Activated naive CD4-positive, alpha-beta T cell treated with anti-CD3 and anti-CD28 coated beads, Interleukin-2, amount 50 U/mL, for 72 hours (primary cell): ENCODE measurements around the gene LDLRAD3. TPM values are rescaled to one million over a fixed set of nuclear protein-coding genes. Genes with fewer than 3 reads are reported as not detected.
A peak's percentile ranks its signal among the peaks of the same experiment; 100 is the strongest.
"Not testable (repeated sequence)": the region's sequence is repeated elsewhere in the genome, so short reads cannot be mapped to it uniquely, and the experiment has no call there.

ENCODE experiments used
- ATAC-seq, 2 donors: fragments of 150-1000 bp; cut with Tn5 transposase; 2 replicates each; pipeline ENCODE4 v1.10.0; 2021; ENCODE audit warnings: mild to moderate bottlenecking in 2 of 2, moderate library complexity in 2 of 2
- DNase-seq, 2 donors: peaks; one replicate each; pipeline ENCODE4 v3.0.0; 2021 to 2022; ENCODE audit warnings: low spot score in 2 of 2
- H3K27ac Mint-ChIP-seq, 2 donors: one replicate each; pipeline ENCODE4 v1.8.0; 2022; ENCODE audit warnings: mild to moderate bottlenecking in 2 of 2, mixed read lengths in 2 of 2
- H3K36me3 Mint-ChIP-seq, 2 donors: one replicate each; pipeline ENCODE4 v1.8.0; 2022; ENCODE audit warnings: mixed read lengths in 2 of 2
- H3K9me3 Mint-ChIP-seq, 2 donors: one replicate each; pipeline ENCODE4 v1.8.0; 2022; ENCODE audit warnings: mixed read lengths in 2 of 2
- total RNA-seq, 2 donors: library from RNA; stranded (reverse); gene quantifications; one replicate each; pipeline ENCODE4 v1.2.3, GENCODE V29; 2022

The LDLRAD3 gene
- total RNA-seq, 2 donors from 2014 or later, result 0.27 to 0.82 TPM

DNA sequence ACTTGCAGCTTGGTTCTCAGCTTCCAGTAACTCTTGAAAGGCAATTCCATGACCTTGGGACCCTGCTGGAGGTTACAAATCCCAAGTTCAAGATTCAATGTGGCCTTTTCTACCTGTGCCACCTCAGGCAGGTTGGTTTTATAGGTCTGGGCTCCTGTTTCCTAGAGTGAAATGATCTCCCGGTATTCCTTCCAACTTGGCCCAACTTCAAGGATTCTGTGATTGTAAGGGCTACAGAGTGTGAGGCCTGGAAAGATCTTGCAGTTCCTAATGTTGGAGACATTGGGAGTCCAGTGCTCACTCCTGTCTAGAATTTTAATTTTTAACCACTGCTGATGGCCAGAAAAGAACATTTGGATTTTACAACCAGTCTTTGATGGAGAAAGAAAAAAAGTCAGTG is 91.6 kb downstream of the LDLRAD3 start:
- no peaks in the 10 kb centered on the region for H3K36me3 Mint-ChIP-seq
- no peak for DNase-seq
- no peaks in the 10 kb centered on the region for H3K9me3 Mint-ChIP-seq
- no peak for ATAC-seq
- no peak overlapping the region for H3K27ac Mint-ChIP-seq

DNA sequence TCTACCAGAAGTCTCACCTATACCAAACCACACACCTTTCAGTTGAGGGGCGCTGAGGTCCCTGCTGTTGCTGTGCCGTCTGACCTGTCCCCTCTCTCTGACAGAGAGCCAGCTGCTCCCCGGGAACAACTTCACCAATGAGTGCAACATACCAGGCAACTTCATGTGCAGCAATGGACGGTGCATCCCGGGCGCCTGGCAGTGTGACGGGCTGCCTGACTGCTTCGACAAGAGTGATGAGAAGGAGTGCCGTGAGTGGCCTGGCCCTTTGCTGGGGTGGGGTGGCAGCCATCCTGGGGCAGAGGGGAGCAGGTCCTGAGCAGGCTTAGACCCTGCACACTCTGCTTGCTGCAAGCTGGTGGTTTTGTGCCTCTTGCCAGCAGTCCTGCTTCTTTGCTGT is 92.1 kb downstream of the LDLRAD3 start:
- Mint-ChIP-seq H3K9me3 (no peaks in the 10 kb centered on the region), H3K27ac (no peak overlapping the region), H3K36me3 (no peaks in the 10 kb centered on the region)
- ATAC-seq (no peak), DNase-seq (no peak)

DNA sequence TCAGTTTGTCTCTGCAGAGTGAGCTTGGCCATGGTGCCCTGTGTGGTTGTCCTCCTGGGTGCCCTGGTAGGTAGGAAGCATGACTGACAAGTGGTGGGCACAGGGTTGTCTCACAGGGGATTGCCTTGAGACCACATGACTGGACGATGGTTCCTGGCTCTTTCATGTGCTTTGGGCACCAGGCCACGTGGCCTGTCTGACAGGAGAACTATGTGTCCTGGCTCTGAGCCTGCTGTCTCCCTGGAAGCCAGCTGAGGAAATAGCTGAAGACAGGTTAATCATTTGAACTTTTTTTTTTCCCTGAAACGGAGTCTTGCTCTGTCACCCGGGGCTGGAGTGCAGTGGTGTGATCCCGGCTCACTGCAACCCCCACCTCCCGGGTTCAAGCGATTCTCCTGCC is 93.2 kb downstream of the LDLRAD3 start:
- Mint-ChIP-seq H3K36me3 (no peaks in the 10 kb centered on the region), H3K9me3 (no peaks in the 10 kb centered on the region), H3K27ac (no peak overlapping the region)
- DNase-seq (no peak), ATAC-seq (no peak)

DNA sequence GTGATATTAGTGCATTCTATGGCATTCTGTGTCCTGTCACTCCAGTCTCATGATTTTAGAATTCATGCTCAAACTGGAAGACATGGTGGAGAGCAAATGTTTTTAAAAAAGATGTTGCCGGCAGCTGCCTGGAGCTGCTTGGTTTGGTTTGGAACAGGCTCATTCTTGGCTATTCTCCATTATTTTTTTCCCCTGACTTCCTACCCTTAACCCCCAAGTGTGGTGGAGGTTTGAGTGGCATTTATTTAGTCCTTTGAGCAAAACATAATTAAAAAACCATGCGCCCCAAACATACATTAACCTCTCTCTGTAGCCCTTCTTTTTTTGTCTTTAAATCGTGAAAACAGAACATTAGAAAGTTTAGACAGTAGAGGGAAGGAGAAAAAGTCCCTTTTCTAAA is 94.7 kb downstream of the LDLRAD3 start:
- no peak for ATAC-seq

DNA sequence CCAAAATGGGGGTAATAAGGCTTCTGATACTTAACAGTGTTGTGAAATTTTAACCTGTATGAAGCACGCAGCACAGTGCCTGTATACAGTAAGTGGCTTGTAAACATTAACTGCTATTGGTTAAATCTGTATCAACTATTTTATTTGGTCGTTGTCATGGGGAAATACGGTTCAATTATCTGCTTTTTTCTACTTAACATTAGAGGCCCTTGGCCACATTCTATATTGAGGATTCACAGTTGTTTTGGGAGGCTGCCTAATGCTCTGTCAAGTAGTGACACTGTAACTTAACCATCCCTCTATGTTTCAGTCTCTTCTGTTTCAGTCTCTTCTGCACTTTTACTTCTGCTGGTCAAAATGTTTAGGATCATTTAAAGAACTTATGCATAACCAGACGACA is 95.6 kb downstream of the LDLRAD3 start:
- DNase-seq (no peak), ATAC-seq (no peak)
- Mint-ChIP-seq H3K36me3 (no peaks in the 10 kb centered on the region), H3K27ac (no peak overlapping the region), H3K9me3 (no peaks in the 10 kb centered on the region)

More for the DNA sequence above, 94.7 kb downstream of the LDLRAD3 start:
- no peak for DNase-seq
- H3K9me3 Mint-ChIP-seq, result no peaks in the 10 kb centered on the region
- H3K27ac Mint-ChIP-seq, result no peak overlapping the region
- no peaks in the 10 kb centered on the region for H3K36me3 Mint-ChIP-seq

DNA sequence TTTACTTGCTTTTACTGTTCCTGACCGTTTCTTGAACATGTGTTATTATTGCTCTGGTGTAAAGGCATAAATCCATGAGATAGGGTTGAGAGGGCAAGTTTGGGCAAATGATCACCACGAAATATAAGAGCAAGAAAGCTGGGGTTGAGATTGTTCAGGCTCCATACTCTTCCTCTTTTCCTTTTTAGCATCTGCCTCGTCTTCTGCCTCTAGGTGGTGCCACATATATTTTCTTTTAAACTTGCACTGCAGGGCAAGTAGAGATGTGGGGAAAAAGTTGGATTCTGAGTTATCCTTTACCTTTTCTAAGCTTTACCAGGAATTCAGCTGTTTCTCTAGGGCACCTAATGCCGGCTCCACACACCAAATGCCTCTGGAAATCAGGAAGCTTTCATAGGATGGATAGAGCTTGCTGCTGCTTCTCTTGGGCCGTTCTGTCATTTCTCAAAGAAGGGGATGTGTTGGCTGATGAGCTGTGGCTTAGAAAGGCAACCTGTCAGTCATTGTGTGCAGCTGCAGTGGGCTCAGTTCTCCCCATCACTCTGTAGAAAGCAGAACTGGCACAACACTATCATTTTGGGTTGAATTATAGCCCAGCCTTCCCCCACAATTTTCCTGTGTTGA is 98.2 kb downstream of the LDLRAD3 start:
- H3K9me3 Mint-ChIP-seq, result peaks cover 5 to 7% of the 10 kb centered on the region in 2 donors
- no peak for DNase-seq
- H3K36me3 Mint-ChIP-seq, result no peaks in the 10 kb centered on the region
- no peak for ATAC-seq
- H3K27ac Mint-ChIP-seq, result no peak overlapping the region

DNA sequence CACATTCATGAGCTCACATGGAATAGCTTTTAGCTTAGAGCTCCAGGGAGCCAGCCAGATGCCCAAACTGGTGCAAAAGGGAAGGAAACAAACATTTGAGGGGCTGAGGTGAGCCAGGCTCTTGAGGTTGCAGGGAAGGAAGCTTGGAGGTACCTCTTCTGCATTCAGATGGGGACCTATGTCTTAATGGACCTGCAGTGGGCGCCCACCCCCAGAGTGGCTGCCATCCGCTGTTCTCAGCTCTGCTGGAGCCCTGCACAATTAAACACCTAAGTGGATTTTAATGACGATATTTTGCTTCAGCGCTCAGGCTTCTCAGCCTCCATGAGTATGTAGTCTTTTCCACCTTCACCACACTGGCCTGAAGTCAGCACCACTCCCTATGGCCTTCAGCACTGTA is 100.8 kb downstream of the LDLRAD3 start:
- peaks cover 5 to 7% of the 10 kb centered on the region in 2 donors for H3K9me3 Mint-ChIP-seq
- DNase-seq, result no peak

DNA sequence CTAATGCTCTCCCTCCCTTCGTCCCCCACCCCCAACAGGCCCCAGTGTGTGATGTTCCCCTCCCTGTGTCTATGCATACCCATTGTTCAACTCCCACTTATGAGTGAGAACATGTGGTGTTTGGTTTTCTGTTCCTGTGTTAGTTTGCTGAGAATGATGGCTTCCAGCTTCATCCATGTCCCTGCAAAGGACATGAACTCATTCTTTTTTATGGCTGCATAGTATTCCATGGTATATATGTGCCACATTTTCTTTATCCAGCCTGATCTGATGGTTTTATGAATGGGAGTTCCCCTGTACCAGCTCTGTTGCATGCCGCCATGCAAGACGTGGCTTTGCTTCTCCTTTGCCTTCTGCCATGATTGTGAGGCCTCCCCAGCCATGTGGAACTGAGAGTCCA is 102.1 kb downstream of the LDLRAD3 start:
- not testable (repeated sequence) for H3K27ac Mint-ChIP-seq, H3K9me3 Mint-ChIP-seq, ATAC-seq, H3K36me3 Mint-ChIP-seq, DNase-seq

More for the DNA sequence above, 100.8 kb downstream of the LDLRAD3 start:
- no peaks in the 10 kb centered on the region for H3K36me3 Mint-ChIP-seq
- H3K27ac Mint-ChIP-seq, result no peak overlapping the region
- ATAC-seq, result no peak

DNA sequence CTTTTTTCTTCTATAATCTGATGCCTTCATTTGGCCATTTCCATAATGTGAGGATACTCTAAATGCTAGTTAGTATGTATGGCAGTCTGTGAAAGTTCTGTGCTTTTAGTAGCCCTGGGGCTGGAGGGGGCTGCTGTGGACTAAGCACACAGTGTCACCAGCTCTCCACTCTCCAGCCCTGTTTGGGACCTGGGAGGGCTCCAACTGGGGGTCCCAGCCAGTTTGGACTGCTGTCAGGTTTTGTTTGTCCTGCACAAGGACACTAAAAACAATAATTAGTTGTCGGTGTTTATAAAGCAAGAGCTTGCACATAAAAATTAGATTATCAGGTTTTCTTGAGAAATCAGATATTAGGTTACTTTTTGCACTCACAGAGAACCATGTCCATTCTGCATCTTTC is 103.1 kb downstream of the LDLRAD3 start:
- DNase-seq (no peak), ATAC-seq (no peak)
- Mint-ChIP-seq H3K36me3 (no peaks in the 10 kb centered on the region), H3K9me3 (peaks cover 5 to 7% of the 10 kb centered on the region in 2 donors), H3K27ac (no peak overlapping the region)

DNA sequence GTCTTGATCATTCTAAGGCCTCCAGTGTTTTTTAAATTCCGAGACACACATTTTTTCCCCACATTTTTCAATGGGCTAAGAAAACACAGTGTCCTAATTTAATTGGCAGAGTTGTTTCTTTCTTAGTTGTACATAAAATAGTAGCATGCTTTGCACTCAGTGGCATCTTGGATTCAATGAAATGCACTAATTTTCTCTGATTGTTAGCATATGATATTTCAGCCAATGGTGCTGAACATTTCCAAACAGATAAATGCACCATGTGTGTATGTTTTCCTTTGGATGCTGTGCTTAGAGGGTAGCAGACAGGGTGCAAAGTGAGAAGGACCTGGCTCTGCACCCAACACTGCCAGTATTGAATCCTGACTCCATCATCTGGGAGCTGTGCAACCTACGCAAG is 103.5 kb downstream of the LDLRAD3 start:
- no peak for DNase-seq
- no peaks in the 10 kb centered on the region for H3K36me3 Mint-ChIP-seq
- no peak for ATAC-seq
- H3K27ac Mint-ChIP-seq, result no peak overlapping the region
- peaks cover 5 to 7% of the 10 kb centered on the region in 2 donors for H3K9me3 Mint-ChIP-seq

DNA sequence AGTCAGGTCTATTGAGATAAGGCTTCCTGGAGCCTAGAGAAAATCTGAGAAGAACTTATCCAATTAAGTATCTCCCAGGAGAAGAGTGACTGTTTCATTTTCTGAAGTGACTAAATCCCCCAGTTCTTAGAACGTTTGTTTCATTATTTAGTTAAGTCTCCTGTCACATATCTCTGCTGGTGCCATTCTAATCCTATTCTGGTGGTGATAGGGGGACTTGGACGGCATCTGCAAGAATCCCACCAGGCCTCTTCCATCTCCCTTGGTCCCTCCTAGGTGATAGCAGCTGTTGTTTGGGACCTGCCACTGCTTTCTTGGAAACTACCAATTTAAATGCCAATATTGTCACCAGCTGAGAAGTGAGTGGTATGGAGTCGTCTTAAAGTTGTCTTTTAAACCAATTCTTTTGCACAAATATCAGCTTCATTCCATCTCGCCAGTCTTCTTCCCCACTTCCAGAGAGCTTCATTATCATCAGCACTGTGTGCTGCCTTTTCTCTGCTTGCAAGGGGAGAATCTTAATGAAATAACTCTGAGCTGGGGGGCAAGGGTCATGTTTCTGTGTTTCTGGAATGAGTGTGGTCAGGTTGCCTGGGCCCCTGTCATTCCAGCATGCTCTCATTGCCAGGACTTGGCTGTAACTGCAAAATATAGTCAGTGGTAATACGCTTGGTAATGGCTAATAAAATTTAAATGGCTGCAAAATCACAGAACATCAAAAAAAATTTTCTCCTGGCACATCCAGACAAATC is 104.8 kb downstream of the LDLRAD3 start:
- Mint-ChIP-seq H3K9me3 (peaks cover 5 to 7% of the 10 kb centered on the region in 2 donors), H3K27ac (no peak overlapping the region), H3K36me3 (no peaks in the 10 kb centered on the region)
- ATAC-seq (no peak), DNase-seq (no peak)

DNA sequence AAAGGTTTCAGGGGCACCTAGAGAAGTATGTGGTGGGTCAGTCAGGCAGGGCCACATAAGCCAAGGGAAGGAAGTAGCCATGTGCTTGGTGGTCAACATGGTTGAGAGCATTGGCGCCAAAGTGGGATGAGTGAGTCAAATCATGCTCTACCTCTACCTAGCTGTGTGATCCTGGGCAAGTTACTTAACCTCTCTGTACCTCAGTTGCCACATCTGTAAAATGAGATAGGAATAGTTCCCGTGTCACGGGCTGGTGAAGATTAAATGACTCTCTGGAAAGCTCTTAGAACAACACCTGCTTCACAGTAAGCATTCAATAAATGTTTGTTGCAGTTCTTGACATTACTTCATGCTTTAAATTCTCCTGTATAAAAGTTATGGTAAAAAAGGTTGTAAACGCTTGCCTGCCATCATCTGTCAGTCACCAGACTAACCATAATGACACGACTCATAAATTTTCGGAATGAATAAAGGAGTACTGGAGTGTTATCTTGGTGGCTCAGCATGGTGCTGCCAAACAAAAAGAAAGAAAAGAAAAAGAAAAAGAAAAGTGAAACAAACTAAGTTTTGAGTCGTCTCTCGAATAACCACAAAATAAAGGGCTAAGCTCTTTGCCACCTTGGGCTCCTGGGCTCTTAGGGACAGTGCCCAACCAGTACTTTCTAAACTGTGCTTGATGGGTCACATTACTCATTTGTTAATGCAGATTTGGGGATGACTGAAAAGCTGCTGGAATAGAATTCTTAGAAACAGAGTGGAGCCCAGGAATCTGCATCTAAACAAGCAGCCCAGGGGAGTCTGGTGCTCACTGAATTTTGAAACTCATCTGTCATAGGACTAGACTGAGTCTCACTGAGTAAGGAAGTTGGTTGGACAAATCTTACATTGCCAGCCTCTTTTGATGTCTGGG is 107.6 kb downstream of the LDLRAD3 start:
- no peaks in the 10 kb centered on the region for H3K36me3 Mint-ChIP-seq
- H3K27ac Mint-ChIP-seq, result no peak overlapping the region

DNA sequence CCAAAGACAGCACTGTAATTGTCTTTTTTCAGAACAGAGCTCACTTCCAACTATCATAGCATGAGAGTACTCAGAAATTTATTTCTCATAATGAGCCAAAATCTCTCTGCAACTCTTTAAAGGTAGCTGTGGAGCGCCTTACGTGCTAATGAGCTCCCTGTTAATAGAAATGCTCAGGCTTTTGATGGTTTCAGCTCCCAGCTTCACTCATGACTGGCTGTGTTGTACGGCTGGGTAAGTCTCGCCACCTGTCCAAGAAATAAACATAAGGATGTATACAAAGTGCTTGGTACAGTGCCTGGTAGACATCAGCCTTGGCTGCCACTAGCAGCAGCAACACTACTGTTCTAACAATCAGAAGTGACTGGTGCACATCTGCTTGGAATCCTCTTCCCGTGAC is 109.4 kb downstream of the LDLRAD3 start:
- Mint-ChIP-seq H3K9me3 (peaks cover 8 to 10% of the 10 kb centered on the region in 2 donors), H3K36me3 (no peaks in the 10 kb centered on the region), H3K27ac (no peak overlapping the region)
- ATAC-seq (no peak), DNase-seq (no peak)

More for the DNA sequence above, 107.6 kb downstream of the LDLRAD3 start:
- peaks cover 9 to 10% of the 10 kb centered on the region in 2 donors for H3K9me3 Mint-ChIP-seq
- ATAC-seq (peak in 1 of 2 donors; percentile 30), DNase-seq (no peak)

DNA sequence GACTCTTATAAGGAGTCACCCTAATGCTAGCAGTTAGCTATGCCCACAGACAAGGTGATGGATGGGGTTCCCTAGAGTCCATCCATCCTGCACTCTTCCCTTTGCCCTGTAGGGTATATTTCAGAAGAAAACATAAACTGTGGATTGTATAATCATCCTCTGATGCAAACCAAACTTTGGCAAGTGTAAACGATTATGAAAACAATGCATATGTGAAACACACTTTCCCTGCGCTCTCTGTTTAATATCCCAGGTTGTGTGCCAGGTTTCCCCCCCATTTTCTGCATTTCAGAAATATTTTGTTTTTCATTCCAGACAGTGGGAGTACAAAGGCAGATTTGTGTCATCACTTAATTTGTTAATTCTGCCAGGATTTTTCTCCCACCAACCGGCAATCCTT is 110.0 kb downstream of the LDLRAD3 start:
- no peaks in the 10 kb centered on the region for H3K36me3 Mint-ChIP-seq
- no peak overlapping the region for H3K27ac Mint-ChIP-seq
- DNase-seq (no peak), ATAC-seq (no peak)
- H3K9me3 Mint-ChIP-seq, result peaks cover 8 to 10% of the 10 kb centered on the region in 2 donors

DNA sequence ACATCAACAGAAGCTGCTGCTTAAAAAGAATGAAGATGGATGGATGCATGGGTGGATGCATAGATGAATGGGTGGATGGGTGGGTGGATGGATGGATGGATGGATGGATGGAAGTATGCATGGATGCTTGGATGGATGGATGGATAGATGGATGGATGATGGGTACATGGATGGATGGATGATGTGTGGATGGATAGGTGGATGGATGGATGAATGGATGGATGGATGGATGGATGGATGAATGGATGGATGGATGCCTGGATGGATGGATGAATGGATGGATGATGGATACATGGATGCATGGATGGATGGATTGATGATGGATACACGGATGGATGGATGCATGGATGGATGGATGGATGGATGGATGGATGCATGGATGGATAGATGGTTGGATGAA is 110.8 kb downstream of the LDLRAD3 start:
- Mint-ChIP-seq H3K36me3 (no peaks in the 10 kb centered on the region), H3K27ac (no peak overlapping the region), H3K9me3 (peaks cover 11% of the 10 kb centered on the region in 2 donors)
- ATAC-seq (no peak), DNase-seq (no peak)

DNA sequence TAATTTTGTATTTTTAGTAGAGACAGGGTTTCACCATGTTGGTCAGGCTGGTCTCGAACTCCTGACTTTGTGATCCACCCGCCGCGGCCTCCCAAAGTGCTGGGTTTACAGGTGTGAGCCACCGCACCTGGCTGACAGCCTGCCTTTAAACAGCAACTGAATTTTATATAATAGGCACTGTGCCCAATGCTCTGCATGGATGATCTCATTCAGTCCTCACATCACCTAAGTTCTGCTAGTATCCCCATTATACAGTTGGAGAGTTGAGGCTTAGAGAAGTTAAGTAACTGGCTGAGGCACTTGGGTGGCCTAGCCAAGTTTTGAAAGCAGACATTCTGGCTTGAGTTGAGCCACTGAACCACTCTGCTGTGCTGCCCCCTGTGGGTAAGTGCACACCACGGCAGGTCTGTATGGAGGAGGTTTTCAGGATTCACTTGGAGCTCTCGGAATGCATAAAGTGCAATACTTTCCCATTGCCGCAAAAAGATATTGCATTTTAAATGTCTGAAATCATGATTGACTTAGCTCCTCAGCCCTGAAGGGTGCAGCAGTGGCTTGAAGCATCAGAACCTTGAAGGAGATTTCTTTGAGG is 112.4 kb downstream of the LDLRAD3 start:
- ATAC-seq (no peak), DNase-seq (no peak)
- peaks cover 13 to 14% of the 10 kb centered on the region in 2 donors for H3K9me3 Mint-ChIP-seq
- H3K27ac Mint-ChIP-seq, result no peak overlapping the region
- H3K36me3 Mint-ChIP-seq, result no peaks in the 10 kb centered on the region
